Progenitor cell of endocrine pancreas (in vitro differentiated cells): ENCODE results near the gene CENPB. TPM values are rescaled to one million over a fixed set of nuclear protein-coding genes. Genes with fewer than 3 reads are reported as not detected.
"Not testable (repeated sequence)": the region's sequence is repeated elsewhere in the genome, so short reads cannot be mapped to it uniquely, and the experiment has no call there.

Experiments
- DNase-seq: peaks from one replicate; pipeline ENCODE4 v3.0.0; 2021; ENCODE audit warnings: low spot score; ENCODE audit not compliant: unreplicated experiment
- H3K27ac Mint-ChIP-seq: 2 replicates; pipeline ENCODE4 v1.8.0; 2021; ENCODE audit warnings: mild to moderate bottlenecking, moderate library complexity, mixed read lengths
- H3K27me3 Mint-ChIP-seq: 2 replicates; pipeline ENCODE4 v1.8.0; 2021; ENCODE audit warnings: mixed read lengths
- H3K36me3 Mint-ChIP-seq: 2 replicates; pipeline ENCODE4 v1.8.0; 2022; ENCODE audit warnings: mixed read lengths; ENCODE audit not compliant: insufficient read depth
- H3K4me1 Mint-ChIP-seq: 2 replicates; pipeline ENCODE4 v1.8.0; 2021; ENCODE audit warnings: low read depth, mixed read lengths
- H3K4me3 Mint-ChIP-seq: 2 replicates; pipeline ENCODE4 v1.8.0; 2021; ENCODE audit warnings: low read depth, mild to moderate bottlenecking, moderate library complexity, mixed read lengths
- H3K9me3 Mint-ChIP-seq: 2 replicates; pipeline ENCODE4 v1.8.0; 2021; ENCODE audit warnings: low read depth, mixed read lengths
- total RNA-seq: library from RNA; stranded (reverse); gene quantifications from 2 replicates; pipeline ENCODE4 v1.2.1, GENCODE V29; 2021
- TF ChIP-seq, protein P1 (sequence below): fragments of 200-600 bp; sonication (generic); IDR thresholded peaks from one replicate; pipeline ENCODE4 v1.5.0; 2021; ENCODE audit warnings: antibody characterized with exemption, mild to moderate bottlenecking; ENCODE audit not compliant: unreplicated experiment

Gene CENPB
- total RNA-seq, 1 donor from 2014 or later: 49.6 TPM

DNA sequence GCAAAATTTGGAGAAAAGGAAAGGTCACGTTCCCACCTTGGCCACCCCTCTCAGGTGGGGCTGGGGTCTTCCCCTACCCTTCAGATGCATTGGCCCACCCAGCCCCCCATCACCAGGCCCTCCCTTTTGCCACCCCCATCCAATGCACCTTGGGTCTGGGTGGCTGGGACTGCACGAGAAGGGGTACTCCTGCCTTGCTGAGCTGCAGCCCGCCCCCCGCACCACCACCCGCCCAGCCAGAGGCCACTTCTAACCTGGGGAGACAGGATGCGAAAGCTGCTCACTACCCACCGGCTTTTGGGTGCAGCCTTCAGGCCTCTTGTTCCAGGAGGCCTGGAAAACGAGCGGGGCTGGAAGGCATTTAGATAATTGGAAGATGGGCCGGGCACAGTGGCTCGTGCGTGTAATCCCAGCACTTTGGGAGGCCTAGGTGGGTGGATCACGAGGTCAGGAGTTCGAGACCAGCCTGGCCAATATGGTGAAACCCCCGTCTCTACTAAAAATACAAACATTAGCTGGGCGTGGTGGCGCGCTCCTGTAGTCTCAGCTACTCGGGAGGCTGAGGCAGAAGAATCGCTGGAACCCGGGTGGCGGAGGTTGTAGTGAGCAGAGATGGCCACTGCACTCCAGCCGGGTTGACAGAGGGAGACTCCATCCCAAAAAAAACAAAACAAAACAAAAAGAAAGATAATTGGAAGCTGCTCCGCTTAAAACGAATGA, 8.3 kb upstream of the CENPB start:
- TF ChIP-seq, protein P1, sequence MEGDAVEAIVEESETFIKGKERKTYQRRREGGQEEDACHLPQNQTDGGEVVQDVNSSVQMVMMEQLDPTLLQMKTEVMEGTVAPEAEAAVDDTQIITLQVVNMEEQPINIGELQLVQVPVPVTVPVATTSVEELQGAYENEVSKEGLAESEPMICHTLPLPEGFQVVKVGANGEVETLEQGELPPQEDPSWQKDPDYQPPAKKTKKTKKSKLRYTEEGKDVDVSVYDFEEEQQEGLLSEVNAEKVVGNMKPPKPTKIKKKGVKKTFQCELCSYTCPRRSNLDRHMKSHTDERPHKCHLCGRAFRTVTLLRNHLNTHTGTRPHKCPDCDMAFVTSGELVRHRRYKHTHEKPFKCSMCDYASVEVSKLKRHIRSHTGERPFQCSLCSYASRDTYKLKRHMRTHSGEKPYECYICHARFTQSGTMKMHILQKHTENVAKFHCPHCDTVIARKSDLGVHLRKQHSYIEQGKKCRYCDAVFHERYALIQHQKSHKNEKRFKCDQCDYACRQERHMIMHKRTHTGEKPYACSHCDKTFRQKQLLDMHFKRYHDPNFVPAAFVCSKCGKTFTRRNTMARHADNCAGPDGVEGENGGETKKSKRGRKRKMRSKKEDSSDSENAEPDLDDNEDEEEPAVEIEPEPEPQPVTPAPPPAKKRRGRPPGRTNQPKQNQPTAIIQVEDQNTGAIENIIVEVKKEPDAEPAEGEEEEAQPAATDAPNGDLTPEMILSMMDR: no peak
- Mint-ChIP-seq H3K9me3 (no peaks in the 10 kb centered on the region), H3K27ac (peak overlapping the region; percentile 93), H3K4me1 (peaks cover 27% of the 10 kb centered on the region), H3K4me3 (peak overlapping the region; percentile 84), H3K27me3 (no peaks in the 10 kb centered on the region), H3K36me3 (no peaks in the 10 kb centered on the region)
- no peak for DNase-seq

DNA sequence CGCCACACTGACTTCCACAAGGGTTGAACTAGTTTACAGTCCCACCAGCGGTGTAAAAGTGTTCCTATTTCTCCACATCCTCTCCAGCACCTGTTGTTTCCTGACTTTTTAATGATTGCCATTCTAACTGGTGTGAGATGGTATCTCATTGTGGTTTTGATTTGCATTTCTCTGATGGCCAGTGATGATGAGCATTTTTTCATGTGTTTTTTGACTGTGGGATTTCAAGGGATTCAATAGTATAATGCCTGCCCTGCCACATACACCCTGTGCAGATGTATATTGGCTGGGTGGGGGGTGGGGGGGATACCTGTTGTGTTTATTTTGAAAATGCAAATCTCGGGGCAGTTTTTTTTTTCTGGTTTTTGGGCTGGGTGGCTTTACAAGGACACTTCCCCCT, 7.6 kb upstream of the CENPB start:
- not testable (repeated sequence) for H3K9me3 Mint-ChIP-seq, H3K36me3 Mint-ChIP-seq, H3K27ac Mint-ChIP-seq, DNase-seq, H3K27me3 Mint-ChIP-seq
- H3K4me3 Mint-ChIP-seq: peak overlapping the region; percentile 33
- peaks cover 21% of the 10 kb centered on the region for H3K4me1 Mint-ChIP-seq

DNA sequence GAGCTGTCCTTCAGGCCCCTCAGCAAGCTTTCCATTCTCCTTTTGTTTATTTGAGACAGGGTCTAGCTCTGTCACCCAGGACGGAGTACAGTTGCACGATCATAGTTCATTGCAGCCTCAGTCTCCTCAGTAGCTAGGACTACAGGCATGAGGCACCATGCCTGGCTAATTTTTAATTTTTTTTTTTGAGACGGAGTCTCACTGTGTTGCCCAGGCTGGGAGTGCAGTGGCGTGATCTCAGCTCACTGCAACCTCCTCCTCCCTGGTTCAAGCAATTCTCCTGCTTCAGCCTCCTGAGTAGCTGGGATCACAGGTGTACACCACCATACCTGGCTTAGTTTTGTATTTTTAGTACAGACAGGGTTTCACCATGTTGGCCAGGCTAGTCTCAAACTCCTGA, 2.7 kb upstream of the CENPB start:
- H3K27ac Mint-ChIP-seq, H3K4me3 Mint-ChIP-seq, H3K36me3 Mint-ChIP-seq, H3K9me3 Mint-ChIP-seq, DNase-seq, H3K4me1 Mint-ChIP-seq: not testable (repeated sequence)
- peaks cover 11% of the 10 kb centered on the region for H3K27me3 Mint-ChIP-seq

DNA sequence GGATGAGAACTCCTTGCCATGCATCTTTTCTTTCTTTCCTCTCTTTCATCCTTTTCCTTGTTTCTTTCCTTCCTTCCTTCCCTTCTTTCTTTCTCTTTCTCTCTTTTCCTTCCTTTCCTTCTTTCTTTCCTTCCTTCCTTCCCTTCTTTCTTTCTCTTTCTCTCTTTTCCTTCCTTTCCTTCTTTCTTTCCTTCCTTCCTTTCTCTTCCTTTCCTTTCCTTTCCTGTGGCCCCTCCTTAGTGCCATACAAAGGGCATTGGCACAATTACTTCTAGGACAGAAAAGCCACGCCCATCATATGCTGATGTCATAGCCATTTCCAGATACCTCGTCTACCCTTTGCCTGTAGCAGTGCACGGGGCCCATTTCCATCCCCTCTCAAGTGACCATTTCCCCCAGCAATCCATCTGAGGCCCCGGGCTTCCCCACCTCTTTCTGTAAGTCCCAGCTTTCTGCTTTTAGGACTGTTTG, 2.2 kb upstream of the CENPB start:
- H3K4me3 Mint-ChIP-seq: peak overlapping the region; percentile 35
- peak overlapping the region; percentile 65 for H3K27ac Mint-ChIP-seq
- peaks cover 3% of the 10 kb centered on the region for H3K36me3 Mint-ChIP-seq
- peaks cover 11% of the 10 kb centered on the region for H3K27me3 Mint-ChIP-seq
- no peak for DNase-seq
- peaks cover 3% of the 10 kb centered on the region for H3K4me1 Mint-ChIP-seq
- H3K9me3 Mint-ChIP-seq: no peaks in the 10 kb centered on the region
- TF ChIP-seq, protein P1: no peak

DNA sequence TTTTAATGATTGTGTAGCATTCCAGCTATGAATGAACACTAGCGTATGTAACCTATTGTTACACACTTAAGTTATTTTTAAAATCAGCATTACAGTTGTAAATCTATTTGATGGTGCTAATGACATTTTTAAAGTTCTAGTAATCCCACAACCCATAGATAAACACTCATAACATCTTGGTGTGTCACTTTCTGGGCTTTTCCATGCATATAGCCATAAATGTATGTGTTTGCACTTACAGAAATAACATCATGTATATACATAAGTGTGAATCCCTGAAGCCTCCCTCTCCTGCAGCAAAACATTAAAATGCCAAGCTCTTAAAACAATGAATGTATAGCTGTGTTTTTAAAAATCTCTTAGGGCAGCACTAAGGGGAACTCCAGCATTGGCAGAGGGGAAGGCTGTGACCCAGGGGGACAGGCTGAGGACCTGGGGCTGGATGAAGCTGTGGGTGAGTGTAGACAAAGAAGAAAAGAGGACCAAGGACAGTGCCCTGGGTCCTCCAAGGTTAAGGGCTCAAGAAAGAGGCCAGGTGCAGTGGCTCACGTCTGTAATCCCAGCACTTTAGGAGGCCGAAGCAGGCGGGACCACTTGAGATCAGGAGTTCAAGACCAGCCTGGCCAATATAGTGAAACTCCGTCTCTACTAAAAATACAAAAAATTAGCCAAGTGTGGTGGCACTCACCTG, 929 bp upstream of the CENPB start:
- H3K27me3 Mint-ChIP-seq: peaks cover 11% of the 10 kb centered on the region
- TF ChIP-seq, protein P1: no peak

DNA sequence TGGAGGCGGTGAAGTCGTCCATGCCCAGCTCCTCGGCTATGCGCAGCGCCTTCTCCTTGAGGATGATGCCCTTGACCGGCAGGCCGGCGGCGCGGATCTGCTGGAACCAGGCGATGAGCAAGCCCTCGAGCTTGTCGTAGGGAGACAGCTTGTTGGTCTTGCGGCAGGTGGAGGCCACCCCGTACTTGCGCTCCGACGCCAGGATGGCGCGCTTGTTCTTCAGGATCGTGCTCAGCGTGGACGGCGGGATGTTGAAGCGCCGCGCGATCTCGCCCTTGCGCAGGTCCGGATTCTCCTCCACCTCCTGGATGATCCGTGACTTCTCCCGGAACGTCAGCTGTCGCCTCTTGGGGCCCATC, 435 bp downstream of the CENPB start:
- TF ChIP-seq, protein P1: no peak
- Mint-ChIP-seq H3K4me1 (peaks cover 12% of the 10 kb centered on the region), H3K9me3 (no peaks in the 10 kb centered on the region), H3K36me3 (peaks cover 4% of the 10 kb centered on the region), H3K4me3 (peak overlapping the region; percentile 80), H3K27me3 (peaks cover 11% of the 10 kb centered on the region), H3K27ac (peak overlapping the region; percentile 83)
- no peak for DNase-seq

More for the DNA sequence above, 929 bp upstream of the CENPB start:
- Mint-ChIP-seq H3K4me1 (peaks cover 10% of the 10 kb centered on the region), H3K4me3 (peak overlapping the region; percentile 39), H3K36me3 (peaks cover 4% of the 10 kb centered on the region), H3K27ac (no peak overlapping the region), H3K9me3 (no peaks in the 10 kb centered on the region)
- no peak for DNase-seq
